ENCODE measurements around the gene PPP1R16B.

Gene PPP1R16B

DNA sequence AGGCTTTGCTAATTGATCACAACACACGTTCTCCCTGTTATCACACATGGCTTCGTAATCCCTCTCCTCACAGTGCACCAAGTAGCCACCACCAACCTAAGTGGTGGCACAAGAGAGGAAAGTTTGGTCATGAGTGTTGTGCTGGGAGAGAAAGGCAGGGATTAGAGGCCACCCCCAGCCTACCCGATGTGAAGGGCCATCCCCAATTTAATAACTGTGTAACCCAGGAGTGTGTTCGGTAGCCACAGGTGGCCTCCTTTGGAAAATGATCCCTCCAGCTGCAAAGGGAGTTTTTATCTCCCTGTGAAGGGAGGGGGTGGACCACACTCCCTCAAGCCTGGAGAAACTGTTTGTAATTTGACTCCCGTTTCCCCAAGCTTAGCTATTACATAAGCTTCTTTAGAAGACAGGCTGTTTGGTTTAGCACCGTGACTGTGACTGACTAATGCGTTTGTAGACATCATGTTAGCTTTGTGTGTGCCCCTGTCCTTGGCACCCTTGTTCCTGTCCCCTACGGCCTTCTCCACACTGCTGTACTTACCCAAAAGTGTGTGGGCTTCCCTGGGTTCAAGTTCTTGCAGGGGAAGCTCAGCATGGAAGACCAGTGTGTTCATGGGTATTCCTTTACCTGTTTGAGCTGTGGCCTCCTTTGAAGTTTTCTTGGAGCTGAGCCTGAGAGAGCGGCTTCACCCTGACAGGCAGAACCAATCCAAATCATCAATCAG lies 20.6 kb downstream of the PPP1R16B start:
- TF ChIP-seq, protein P1, sequence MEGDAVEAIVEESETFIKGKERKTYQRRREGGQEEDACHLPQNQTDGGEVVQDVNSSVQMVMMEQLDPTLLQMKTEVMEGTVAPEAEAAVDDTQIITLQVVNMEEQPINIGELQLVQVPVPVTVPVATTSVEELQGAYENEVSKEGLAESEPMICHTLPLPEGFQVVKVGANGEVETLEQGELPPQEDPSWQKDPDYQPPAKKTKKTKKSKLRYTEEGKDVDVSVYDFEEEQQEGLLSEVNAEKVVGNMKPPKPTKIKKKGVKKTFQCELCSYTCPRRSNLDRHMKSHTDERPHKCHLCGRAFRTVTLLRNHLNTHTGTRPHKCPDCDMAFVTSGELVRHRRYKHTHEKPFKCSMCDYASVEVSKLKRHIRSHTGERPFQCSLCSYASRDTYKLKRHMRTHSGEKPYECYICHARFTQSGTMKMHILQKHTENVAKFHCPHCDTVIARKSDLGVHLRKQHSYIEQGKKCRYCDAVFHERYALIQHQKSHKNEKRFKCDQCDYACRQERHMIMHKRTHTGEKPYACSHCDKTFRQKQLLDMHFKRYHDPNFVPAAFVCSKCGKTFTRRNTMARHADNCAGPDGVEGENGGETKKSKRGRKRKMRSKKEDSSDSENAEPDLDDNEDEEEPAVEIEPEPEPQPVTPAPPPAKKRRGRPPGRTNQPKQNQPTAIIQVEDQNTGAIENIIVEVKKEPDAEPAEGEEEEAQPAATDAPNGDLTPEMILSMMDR (IDR thresholded peaks at IDR 0.05; ENCODE audit: low read depth, low read length, missing control alignments), result no peak
- no peak for DNase-seq (ENCODE audit: low read depth)
- H3K4me3 ChIP-seq (ENCODE audit: low read depth, low read length), result no peak overlapping the region

DNA sequence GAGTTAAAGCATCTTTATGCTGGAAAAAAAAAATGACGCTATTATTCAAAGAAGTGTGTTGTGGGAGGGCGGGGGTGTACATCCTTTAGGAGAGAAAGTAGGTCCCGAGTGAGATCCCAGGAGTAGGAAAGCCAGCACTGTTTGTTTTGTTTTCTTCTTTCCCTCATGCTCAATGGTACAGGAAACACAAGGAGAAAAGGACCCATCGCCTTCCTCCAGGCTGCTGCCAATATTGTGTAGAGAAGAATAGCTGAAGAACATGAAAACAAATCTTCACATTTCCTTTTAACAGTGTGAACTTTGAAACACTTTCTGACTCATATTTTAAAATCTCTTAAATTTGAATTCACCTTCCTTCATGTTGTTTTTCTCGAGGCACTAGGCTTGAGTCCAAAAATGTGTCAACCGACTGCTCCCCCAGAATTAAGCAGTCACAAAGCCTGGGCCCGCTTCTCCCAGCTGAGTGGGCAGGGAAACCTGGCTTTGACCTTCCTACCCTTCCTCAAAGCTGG lies 22.3 kb downstream of the PPP1R16B start:
- no peak overlapping the region for H3K4me3 ChIP-seq (ENCODE audit: low read depth, low read length)
- TF ChIP-seq, protein P1 (IDR thresholded peaks at IDR 0.05; ENCODE audit: low read depth, low read length, missing control alignments), result no peak
- no peak for DNase-seq (ENCODE audit: low read depth)

DNA sequence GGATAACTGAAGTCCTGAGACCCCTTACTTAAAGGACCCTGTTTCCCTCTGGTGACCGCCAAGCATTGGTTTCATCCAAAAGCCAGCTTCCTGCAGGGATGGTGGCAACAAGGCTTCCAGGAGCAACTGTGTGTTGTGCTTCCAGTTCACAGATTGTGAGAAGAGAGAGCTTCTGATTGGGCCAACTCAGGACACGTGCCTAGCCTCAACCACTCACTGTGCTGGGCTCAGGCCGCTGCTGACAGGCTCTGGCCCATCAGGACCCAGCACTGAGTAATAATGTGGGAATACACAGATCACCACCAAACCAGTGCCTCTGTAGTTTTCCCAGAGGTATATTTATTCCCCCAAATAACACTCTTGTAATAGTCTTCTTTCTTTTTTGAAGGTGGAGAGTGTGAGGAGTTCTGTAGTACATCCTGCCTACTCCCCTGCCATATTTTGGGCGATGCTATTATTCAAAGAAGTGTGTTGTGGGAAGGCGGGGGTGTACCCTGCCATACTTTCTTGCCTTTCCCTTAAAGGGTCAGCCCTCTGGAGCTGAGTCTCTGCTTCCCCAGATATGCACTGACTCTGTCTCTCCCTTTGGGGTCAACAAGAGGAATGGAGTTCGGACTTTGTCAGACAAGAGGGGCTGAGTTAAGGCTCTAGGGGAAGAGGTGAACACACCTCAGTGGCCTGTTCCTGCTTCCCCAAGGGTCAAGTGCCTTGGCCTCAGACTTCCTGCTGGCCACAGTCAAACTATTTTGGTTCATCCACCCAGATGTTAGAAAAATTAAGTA lies 23.2 kb downstream of the PPP1R16B start:
- DNase-seq (ENCODE audit: low read depth), result no peak
- TF ChIP-seq, protein P1 (IDR thresholded peaks at IDR 0.05; ENCODE audit: low read depth, low read length, missing control alignments), result no peak
- H3K4me3 ChIP-seq (ENCODE audit: low read depth, low read length), result no peak overlapping the region

DNA sequence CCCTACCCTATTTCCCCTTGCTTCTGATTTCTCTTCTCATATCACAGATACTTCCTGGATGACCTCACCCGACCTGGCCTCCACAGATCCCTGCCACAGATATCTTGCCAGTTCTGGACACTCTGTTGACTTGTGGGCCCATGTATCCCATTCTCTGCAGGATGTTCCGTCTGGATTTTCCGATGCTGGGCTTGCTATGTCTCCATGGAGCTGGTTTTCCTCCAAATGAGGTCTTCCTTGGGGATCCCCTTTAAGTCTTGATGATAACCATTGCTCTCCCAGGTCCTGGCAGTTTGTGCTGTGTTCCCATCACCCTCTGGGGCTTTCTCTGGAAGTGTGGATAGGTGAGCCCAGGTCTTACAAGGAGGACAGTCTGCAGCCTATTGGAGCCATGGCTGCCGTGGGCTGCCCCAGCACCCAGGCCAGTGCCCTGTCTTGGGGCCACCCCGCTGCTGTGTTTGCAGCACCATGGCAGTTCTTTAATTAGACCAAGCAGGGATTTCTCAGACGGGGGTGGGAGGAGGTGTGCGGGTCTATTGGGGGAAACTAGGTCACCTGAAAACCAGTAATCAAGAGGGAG lies 23.9 kb downstream of the PPP1R16B start:
- DNase-seq (ENCODE audit: low read depth), result no peak
- TF ChIP-seq, protein P1 (IDR thresholded peaks at IDR 0.05; ENCODE audit: low read depth, low read length, missing control alignments), result no peak
- H3K4me3 ChIP-seq (ENCODE audit: low read depth, low read length), result no peak overlapping the region

DNA sequence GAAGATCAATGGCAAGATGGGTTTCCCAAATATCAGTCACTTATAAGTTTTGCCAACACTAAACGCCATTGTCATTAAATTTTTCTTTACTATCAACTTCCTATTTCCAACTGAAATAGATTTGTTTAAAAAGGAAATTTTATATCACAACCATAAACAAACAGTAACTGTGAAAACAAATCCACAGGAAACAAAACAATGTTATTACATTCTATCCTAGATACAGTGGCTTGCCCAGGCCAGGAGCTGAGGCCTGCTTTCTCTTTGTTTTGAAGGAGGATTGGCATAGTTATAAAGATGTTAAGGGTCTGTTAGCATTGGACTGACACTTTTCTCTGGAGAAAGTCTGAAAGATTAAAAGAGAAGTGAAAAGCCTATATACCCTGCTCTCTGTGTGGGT lies 24.9 kb downstream of the PPP1R16B start:
- TF ChIP-seq, protein P1 (IDR thresholded peaks at IDR 0.05; ENCODE audit: low read depth, low read length, missing control alignments), result no peak
- no peak overlapping the region for H3K4me3 ChIP-seq (ENCODE audit: low read depth, low read length)
- no peak for DNase-seq (ENCODE audit: low read depth)

DNA sequence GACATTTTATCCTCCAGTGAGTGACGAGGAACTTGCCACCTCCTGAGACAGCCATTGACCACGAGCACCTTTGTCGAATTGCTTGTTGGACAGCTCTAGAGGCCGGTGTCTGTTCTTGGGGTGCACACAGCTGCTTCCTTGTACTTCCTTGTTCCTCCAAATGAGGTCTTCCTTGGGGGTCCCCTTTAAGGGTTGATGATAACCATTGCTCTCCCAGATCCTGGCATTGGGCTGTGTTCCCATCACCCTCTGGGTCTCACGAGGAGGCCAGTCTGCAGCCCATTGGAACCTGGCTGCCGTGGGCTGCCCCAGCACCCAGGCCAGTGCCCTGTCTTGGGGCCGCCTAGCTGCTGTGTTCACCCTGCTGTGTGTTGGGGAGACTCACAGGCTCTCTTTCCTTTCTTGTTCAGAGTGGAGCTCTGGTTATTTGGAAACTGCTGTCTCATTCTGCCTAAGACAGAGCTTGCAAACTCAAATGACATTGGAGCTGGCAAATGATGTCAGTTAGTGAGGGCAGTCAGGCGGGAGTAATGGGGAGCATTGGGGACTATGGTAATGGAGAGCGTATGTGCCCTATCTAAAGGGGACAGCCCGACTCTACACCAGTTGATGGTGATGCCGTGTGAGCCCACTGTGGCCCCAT lies 25.7 kb downstream of the PPP1R16B start:
- TF ChIP-seq, protein P1 (IDR thresholded peaks at IDR 0.05; ENCODE audit: low read depth, low read length, missing control alignments), result no peak
- no peak overlapping the region for H3K4me3 ChIP-seq (ENCODE audit: low read depth, low read length)
- no peak for DNase-seq (ENCODE audit: low read depth)

Data from GM12864 (cell line).